ENCODE results near the gene CR1. TPM values are rescaled to one million over a fixed set of nuclear protein-coding genes. Genes with fewer than 3 reads are reported as not detected.

Gene CR1
- total and polyA plus RNA-seq, 9 of the 15 experiments (the other 6 are each of a cell fraction or from before 2014, with no cell fraction given), result 0.07 to 0.47 (median 0.18) TPM

DNA sequence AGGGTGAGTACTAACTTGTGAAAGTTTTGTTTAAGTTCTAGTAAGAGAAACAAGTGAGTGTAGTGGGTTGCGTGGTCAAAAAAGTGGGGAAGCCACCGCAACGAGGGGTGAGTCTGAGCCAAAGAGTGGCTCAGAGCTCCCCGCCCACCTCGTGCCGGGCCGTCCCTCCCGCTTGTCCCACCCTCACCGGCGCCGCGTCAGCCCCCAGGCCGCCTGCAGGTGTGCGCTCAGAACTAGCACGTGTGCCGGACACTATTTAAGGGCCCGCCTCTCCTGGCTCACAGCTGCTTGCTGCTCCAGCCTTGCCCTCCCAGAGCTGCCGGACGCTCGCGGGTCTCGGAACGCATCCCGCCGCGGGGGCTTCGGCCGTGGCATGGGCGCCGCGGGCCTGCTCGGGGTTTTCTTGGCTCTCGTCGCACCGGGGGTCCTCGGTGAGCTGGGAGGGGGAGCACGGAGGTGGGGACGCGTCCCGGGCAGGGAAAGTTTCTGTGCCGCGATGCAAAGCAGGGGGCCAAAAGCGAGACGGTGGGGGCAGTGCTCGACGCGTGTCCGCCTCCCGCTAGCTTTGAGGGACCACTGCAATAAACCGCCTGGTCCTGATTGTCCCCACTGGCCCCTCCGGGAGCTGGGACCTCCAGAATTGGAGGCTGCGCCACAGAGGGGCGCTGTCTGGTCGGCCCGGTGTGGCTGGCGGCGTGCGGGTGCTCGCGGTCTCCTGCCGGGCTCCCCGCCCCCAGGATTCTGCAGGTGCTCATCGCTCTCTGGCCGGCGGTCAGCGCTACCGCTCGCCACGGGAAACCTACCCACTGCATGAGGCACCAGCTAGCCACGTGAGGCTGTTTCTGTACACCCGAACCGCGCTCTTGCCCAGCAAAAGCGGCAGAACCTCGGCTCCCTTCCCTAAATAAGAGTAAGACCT is 41.7 kb upstream of the CR1 start, which contains the start of gene CR2 (continued):
- TF ChIP-seq ZFX (CRISPR knock-in tag; IDR thresholded peaks at IDR 0.05) (peak; percentile 46; the same call in 1 of the 2 replicates), ZNF561 (CRISPR knock-in tag; conservative IDR thresholded peaks at IDR 0.05) (no peak), HNRNPLL (IDR thresholded peaks at IDR 0.05; ENCODE audit: low read depth, low read length, poor library complexity, severe bottlenecking) (no peak), RBBP5 (IDR thresholded peaks at IDR 0.05; ENCODE audit: borderline replicate concordance, insufficient read depth, low read length, poor library complexity, severe bottlenecking) (peak; percentile 42), ATF2 (CRISPR knock-in tag; IDR thresholded peaks at IDR 0.05) (no peak), XRCC5 (IDR thresholded peaks at IDR 0.05; ENCODE audit: low read depth, low read length) (no peak), ZNF224 (CRISPR knock-in tag; IDR thresholded peaks at IDR 0.05) (no peak), ELK1 (CRISPR knock-in tag; IDR thresholded peaks at IDR 0.05) (no peak), RERE (CRISPR knock-in tag; IDR thresholded peaks at IDR 0.05; ENCODE audit: borderline replicate concordance) (no peak), SMARCC2 (IDR thresholded peaks at IDR 0.05; ENCODE audit: low read depth) (peak; percentile 31; the same call in 1 of the 2 replicates), POLR2A (conservative IDR thresholded peaks at IDR 0.05) (no peak), PHB (CRISPR knock-in tag; IDR thresholded peaks at IDR 0.05) (no peak), RBM14 (IDR thresholded peaks at IDR 0.05; ENCODE audit: borderline replicate concordance, insufficient read depth, low read depth, low read length) (no peak), ZNF75A (CRISPR knock-in tag; IDR thresholded peaks at IDR 0.05) (no peak), LCOR (CRISPR knock-in tag; IDR thresholded peaks at IDR 0.05) (no peak), CEBPG (CRISPR knock-in tag; IDR thresholded peaks at IDR 0.05) (no peak), CEBPG (tag; conservative IDR thresholded peaks at IDR 0.05 in 1 of 2, IDR thresholded peaks at IDR 0.05 in 1 of 2) (no peak), ARID2 (IDR thresholded peaks at IDR 0.05) (no peak)
- TF ChIP-seq, protein P1, sequence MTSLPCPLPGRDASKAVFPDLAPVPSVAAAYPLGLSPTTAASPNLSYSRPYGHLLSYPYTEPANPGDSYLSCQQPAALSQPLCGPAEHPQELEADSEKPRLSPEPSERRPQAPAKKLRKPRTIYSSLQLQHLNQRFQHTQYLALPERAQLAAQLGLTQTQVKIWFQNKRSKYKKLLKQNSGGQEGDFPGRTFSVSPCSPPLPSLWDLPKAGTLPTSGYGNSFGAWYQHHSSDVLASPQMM (CRISPR knock-in tag; IDR thresholded peaks at IDR 0.05), result no peak
